Activated CD4-positive, alpha-beta T cell treated with anti-CD3 and anti-CD28 coated beads for 48 hours (primary cell): ENCODE results near the gene SLC29A3.
A peak's percentile ranks its signal among the peaks of the same experiment; 100 is the strongest.
"Not testable (repeated sequence)": the region's sequence is repeated elsewhere in the genome, so short reads cannot be mapped to it uniquely, and the experiment has no call there.

Experiments
- DNase-seq: peaks from one replicate; pipeline ENCODE4 v3.0.0-alpha.2; 2020

SLC29A3 gene

GRCh38 chr10:71284544-71285179 is 34.4 kb upstream of the SLC29A3 start:
- DNase-seq, result no peak

GRCh38 chr10:71285180-71285545 is 33.9 kb upstream of the SLC29A3 start:
- DNase-seq, result peak; percentile 49

- no peak for DNase-seq
Observed at GRCh38 chr10:71285986-71286385, 33.1 kb upstream of the SLC29A3 start.

GRCh38 chr10:71286521-71287294 is 32.4 kb upstream of the SLC29A3 start:
- DNase-seq, result no peak

GRCh38 chr10:71287456-71287855 is 31.6 kb upstream of the SLC29A3 start:
- no peak for DNase-seq

- DNase-seq, result no peak
Observed at GRCh38 chr10:71288461-71288860, 30.6 kb upstream of the SLC29A3 start.

- no peak for DNase-seq
Observed at GRCh38 chr10:71289421-71290130, 29.5 kb upstream of the SLC29A3 start.

- DNase-seq, result no peak
Observed at GRCh38 chr10:71290331-71290730, 28.7 kb upstream of the SLC29A3 start.

GRCh38 chr10:71290806-71291527 is 28.1 kb upstream of the SLC29A3 start:
- DNase-seq, result no peak

GRCh38 chr10:71291528-71291900 is 27.5 kb upstream of the SLC29A3 start:
- no peak for DNase-seq

GRCh38 chr10:71292624-71293445 is 26.2 kb upstream of the SLC29A3 start:
- DNase-seq, result no peak

- DNase-seq, result no peak
Observed at GRCh38 chr10:71293446-71294084, 25.5 kb upstream of the SLC29A3 start.

GRCh38 chr10:71294091-71294561 is 24.9 kb upstream of the SLC29A3 start:
- DNase-seq, result no peak

GRCh38 chr10:71294856-71295255 is 24.2 kb upstream of the SLC29A3 start:
- no peak for DNase-seq

- DNase-seq, result no peak
Observed at GRCh38 chr10:71295641-71296040, 23.4 kb upstream of the SLC29A3 start.

GRCh38 chr10:71296086-71296485 is 23.0 kb upstream of the SLC29A3 start:
- DNase-seq, result no peak

- DNase-seq, result not testable (repeated sequence)
Observed at GRCh38 chr10:71296811-71297210, 22.2 kb upstream of the SLC29A3 start.

- no peak for DNase-seq
Observed at GRCh38 chr10:71297343-71297742, 21.7 kb upstream of the SLC29A3 start.

GRCh38 chr10:71299071-71299785 is 19.8 kb upstream of the SLC29A3 start:
- no peak for DNase-seq

GRCh38 chr10:71300555-71301370 is 18.3 kb upstream of the SLC29A3 start:
- no peak for DNase-seq
